PC-3 (cell line): ENCODE data around the gene TAGLN.
"Not testable (repeated sequence)": the region's sequence is repeated elsewhere in the genome, so short reads cannot be mapped to it uniquely, and the experiment has no call there.

Source experiments
- EZH2 ChIP-seq: fragments of 300-600 bp; sonication (generic); IDR thresholded peaks from one replicate; pipeline ENCODE4 v1.6.1; 2017; ENCODE audit warnings: antibody characterized with exemption, mild to moderate bottlenecking, low read length; ENCODE audit not compliant: unreplicated experiment
- EZH2phosphoT487 ChIP-seq: fragments of 300-600 bp; sonication (generic); IDR thresholded peaks from 2 replicates; pipeline ENCODE4 v1.6.1; 2018; ENCODE audit warnings: mild to moderate bottlenecking, antibody characterized with exemption, low read length, borderline replicate concordance
- TF ChIP-seq, protein P1 (sequence below): fragments of 300-600 bp; sonication (generic); conservative IDR thresholded peaks from 2 replicates; pipeline ENCODE4 v1.5.1; 2017; ENCODE audit warnings: antibody characterized with exemption, low read depth, mild to moderate bottlenecking, low read length

- TF ChIP-seq, protein P1, sequence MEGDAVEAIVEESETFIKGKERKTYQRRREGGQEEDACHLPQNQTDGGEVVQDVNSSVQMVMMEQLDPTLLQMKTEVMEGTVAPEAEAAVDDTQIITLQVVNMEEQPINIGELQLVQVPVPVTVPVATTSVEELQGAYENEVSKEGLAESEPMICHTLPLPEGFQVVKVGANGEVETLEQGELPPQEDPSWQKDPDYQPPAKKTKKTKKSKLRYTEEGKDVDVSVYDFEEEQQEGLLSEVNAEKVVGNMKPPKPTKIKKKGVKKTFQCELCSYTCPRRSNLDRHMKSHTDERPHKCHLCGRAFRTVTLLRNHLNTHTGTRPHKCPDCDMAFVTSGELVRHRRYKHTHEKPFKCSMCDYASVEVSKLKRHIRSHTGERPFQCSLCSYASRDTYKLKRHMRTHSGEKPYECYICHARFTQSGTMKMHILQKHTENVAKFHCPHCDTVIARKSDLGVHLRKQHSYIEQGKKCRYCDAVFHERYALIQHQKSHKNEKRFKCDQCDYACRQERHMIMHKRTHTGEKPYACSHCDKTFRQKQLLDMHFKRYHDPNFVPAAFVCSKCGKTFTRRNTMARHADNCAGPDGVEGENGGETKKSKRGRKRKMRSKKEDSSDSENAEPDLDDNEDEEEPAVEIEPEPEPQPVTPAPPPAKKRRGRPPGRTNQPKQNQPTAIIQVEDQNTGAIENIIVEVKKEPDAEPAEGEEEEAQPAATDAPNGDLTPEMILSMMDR: not testable (repeated sequence)
- not testable (repeated sequence) for TF ChIP-seq EZH2phosphoT487, EZH2
These were observed 9.5 kb downstream of the TAGLN start for GRCh38 chr11:117208710-117209109.
